NCI-H69 (cell line): ENCODE results near the gene MST1R.
A peak's percentile ranks its signal among the peaks of the same experiment; 100 is the strongest.
"Not testable (repeated sequence)": the region's sequence is repeated elsewhere in the genome, so short reads cannot be mapped to it uniquely, and the experiment has no call there.

Experiments used
- DNase-seq: peaks from one replicate; lab custom pipeline; 2025; lab: John Stamatoyannopoulos, UW

MST1R gene

GRCh38 chr3:49903451-49904424 lies at the start of gene MST1R:
Gene MST1R (minus strand): TSS chr3:49903873. CDS start chr3:49903609, 264 bp downstream.
- DNase-seq: peak; percentile 94

- DNase-seq: no peak
These were observed 49.3 kb upstream of the MST1R start for GRCh38 chr3:49952924-49953323.

- DNase-seq: no peak
These were observed 39.0 kb upstream of the MST1R start for GRCh38 chr3:49942651-49943050.

- DNase-seq: no peak
These were observed 37.1 kb upstream of the MST1R start for GRCh38 chr3:49940667-49941249.

GRCh38 chr3:49939858-49940666 lies 36.4 kb upstream of the MST1R start, which contains the start of gene RBM6:
Gene RBM6 (plus strand): TSS chr3:49940150. CDS start chr3:49962642, 22,492 bp downstream.
- peak; percentile 96 for DNase-seq

- DNase-seq: no peak
These were observed 33.4 kb upstream of the MST1R start for GRCh38 chr3:49937090-49937489.

GRCh38 chr3:49932281-49932680 lies 28.6 kb upstream of the MST1R start:
- DNase-seq: not testable (repeated sequence)

- DNase-seq: peak; percentile 40
These were observed 27.2 kb upstream of the MST1R start for GRCh38 chr3:49930922-49931321.

GRCh38 chr3:49930168-49930690 lies 26.6 kb upstream of the MST1R start:
- no peak for DNase-seq

- peak; percentile 86 for DNase-seq
These were observed 25.9 kb upstream of the MST1R start, which contains the start of gene MON1A for GRCh38 chr3:49929291-49930167. Gene MON1A (minus strand): TSS chr3:49929811. CDS start chr3:49913346, 16,465 bp downstream.

GRCh38 chr3:49928481-49929017 lies 24.9 kb upstream of the MST1R start:
- DNase-seq: peak; percentile 20

- no peak for DNase-seq
These were observed 24.1 kb upstream of the MST1R start for GRCh38 chr3:49927798-49928197.

GRCh38 chr3:49926117-49926728 lies 22.6 kb upstream of the MST1R start:
- DNase-seq: no peak

GRCh38 chr3:49925485-49925884 lies 21.8 kb upstream of the MST1R start:
- no peak for DNase-seq

- DNase-seq: no peak
These were observed 21.0 kb upstream of the MST1R start for GRCh38 chr3:49924683-49925082.

GRCh38 chr3:49917806-49918590 lies 14.3 kb upstream of the MST1R start:
- DNase-seq: not testable (repeated sequence)

GRCh38 chr3:49916686-49917085 lies 13.0 kb upstream of the MST1R start:
- no peak for DNase-seq

- no peak for DNase-seq
These were observed 11.2 kb upstream of the MST1R start for GRCh38 chr3:49914906-49915305.

- DNase-seq: peak; percentile 34
These were observed 9.2 kb upstream of the MST1R start for GRCh38 chr3:49912881-49913281.
